Kidney tubule cell (primary cell): ENCODE measurements around the gene RNF144A.
"Not testable (repeated sequence)": the region's sequence is repeated elsewhere in the genome, so short reads cannot be mapped to it uniquely, and the experiment has no call there.

Source experiments
- DNase-seq: peaks from one replicate; pipeline ENCODE4 v3.0.0-alpha.2; 2018; ENCODE audit warnings: low spot score

The RNF144A gene

GRCh38 chr2:6929196-6929819 is 12.1 kb downstream of the RNF144A start:
- no peak for DNase-seq

- DNase-seq, result no peak
Observed at GRCh38 chr2:6930923-6931647, 13.9 kb downstream of the RNF144A start.

GRCh38 chr2:6931753-6932152 is 14.5 kb downstream of the RNF144A start:
- DNase-seq, result no peak

- no peak for DNase-seq
Observed at GRCh38 chr2:6932206-6932605, 15.0 kb downstream of the RNF144A start.

- DNase-seq, result no peak
Observed at GRCh38 chr2:6932828-6933227, 15.6 kb downstream of the RNF144A start.

GRCh38 chr2:6933911-6934310 is 16.7 kb downstream of the RNF144A start:
- DNase-seq, result no peak

- DNase-seq, result no peak
Observed at GRCh38 chr2:6934345-6934744, 17.1 kb downstream of the RNF144A start.

- DNase-seq, result no peak
Observed at GRCh38 chr2:6934758-6935651, 17.8 kb downstream of the RNF144A start.

- not testable (repeated sequence) for DNase-seq
Observed at GRCh38 chr2:6935652-6936020, 18.4 kb downstream of the RNF144A start.

- no peak for DNase-seq
Observed at GRCh38 chr2:6937157-6937556, 19.9 kb downstream of the RNF144A start.

- no peak for DNase-seq
Observed at GRCh38 chr2:6937582-6937981, 20.4 kb downstream of the RNF144A start.

- no peak for DNase-seq
Observed at GRCh38 chr2:6939071-6939470, 21.9 kb downstream of the RNF144A start.

GRCh38 chr2:6940820-6941219 is 23.6 kb downstream of the RNF144A start:
- DNase-seq, result no peak

GRCh38 chr2:6941299-6942046 is 24.3 kb downstream of the RNF144A start:
- DNase-seq, result no peak

GRCh38 chr2:6942848-6943247 is 25.6 kb downstream of the RNF144A start:
- no peak for DNase-seq

GRCh38 chr2:6943523-6943922 is 26.3 kb downstream of the RNF144A start:
- DNase-seq, result no peak

GRCh38 chr2:6943971-6944370 is 26.8 kb downstream of the RNF144A start:
- no peak for DNase-seq

- DNase-seq, result no peak
Observed at GRCh38 chr2:6944555-6944954, 27.3 kb downstream of the RNF144A start.

- no peak for DNase-seq
Observed at GRCh38 chr2:6945087-6945813, 28.0 kb downstream of the RNF144A start.

- DNase-seq, result peak; percentile 80
Observed at GRCh38 chr2:6945821-6946220, 28.6 kb downstream of the RNF144A start.

- DNase-seq, result peak; percentile 63
Observed at GRCh38 chr2:6946722-6947121, 29.5 kb downstream of the RNF144A start.
